Non-pigmented ciliary epithelial cell (primary cell): ENCODE measurements around the gene METTL1.

Experiments used
- DNase-seq: peaks from one replicate; pipeline ENCODE4 v3.0.0-alpha.2; 2010; ENCODE audit warnings: low read depth

The METTL1 gene

DNA sequence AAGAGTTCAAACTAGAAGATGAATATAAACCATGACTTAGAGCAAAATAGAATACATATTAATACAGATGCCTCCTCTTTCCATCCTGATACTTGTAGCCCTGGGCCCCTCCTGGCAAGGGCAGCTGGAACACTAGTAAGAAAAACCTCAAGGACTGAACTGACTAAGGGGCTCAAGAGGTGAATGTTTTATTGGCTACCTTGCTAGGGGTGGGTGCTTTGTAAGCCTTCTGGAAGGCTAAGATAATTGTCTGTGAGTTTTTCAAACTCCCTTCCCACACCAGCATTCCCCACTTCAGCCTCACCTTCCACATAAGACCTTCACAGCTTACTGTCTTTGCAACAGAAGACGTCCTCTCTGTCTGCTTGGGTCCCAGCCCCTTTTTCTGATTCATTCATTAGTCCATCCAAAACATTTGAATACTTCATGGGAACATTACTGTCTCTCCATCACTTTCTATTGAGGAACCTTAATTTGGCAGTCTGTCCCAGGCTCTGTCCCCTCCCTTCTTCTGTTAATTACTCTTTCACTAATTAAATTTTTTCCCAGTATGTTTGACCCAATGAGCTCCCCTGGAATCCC is 18.1 kb downstream of the METTL1 start:
- DNase-seq, result no peak

DNA sequence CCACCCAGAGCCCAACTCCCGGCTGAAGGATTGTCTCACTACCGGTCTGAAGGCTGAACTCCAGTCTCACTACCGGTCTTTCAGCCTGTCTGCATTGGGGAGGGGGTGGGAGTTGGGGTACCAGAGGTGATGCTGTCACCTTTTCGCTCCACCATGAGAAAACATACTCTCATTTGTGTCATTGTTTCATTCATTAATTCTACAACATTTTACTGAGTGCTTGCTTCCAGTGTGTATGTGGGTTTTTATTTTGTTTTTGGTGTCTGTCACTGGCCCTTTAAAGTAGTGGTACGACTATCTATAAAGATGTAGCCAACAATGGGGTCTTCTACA is 19.3 kb downstream of the METTL1 start:
- DNase-seq, result no peak

DNA sequence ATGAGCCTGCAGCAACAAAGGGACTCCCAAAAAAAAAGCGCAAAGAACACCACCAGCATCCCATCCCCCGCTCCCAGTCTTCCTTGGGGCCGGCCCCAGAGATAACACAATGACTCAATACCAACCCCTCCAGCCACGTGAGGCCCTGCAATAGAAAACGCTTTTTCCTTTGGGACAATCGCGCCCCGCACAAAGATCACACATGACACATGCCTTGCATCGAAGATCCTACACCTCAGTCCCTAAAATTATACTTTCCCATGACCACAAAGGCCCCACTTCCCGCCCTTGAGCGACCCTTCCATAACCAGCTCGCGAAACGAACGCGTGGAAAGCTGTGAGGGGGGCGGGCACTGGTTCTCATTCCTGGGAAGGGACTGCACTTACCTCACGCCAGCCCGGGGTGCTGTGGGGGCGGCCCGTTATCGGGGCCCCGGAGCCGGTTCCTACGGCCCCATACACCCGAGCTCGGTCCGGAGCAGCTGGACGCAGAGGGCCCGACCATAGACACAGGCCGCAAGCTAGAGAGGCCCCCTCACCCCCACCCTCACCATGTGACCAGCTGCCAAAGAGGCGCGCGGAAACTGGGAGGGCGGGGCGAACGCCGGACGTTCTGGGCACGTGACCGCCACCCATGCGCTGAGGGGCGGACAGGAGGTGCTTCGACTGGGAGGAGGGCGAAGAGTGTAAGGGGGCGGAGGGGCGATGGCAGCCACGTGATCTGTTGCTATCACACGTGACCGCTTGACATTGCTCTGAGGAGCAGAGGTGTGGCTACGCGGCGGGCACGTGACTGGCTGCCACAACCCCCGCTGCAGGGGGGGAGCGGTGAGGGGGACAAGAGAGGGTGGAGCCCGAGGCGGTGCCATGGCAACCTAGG is 19.9 kb downstream of the METTL1 start, which contains the start of gene CDK4:
Gene CDK4, minus strand, starts transcription at position 523 of the 880 bp plus-strand sequence. CDS start 593 bp downstream, outside the sequence.
- peak; percentile 99 for DNase-seq

DNA sequence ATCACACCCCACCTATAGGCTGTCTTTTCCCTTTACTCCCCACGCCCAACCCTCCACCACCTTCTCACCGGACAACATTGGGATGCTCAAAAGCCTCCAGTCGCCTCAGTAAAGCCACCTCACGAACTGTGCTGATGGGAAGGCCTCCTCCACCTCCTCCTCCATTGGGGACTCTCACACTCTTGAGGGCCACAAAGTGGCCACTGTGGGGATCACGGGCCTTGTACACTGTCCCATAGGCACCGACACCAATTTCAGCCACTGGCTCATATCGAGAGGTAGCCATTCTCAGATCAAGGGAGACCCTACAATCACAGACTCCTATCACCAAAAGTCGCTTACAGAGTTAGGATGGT is 20.5 kb downstream of the METTL1 start:
- DNase-seq, result no peak

DNA sequence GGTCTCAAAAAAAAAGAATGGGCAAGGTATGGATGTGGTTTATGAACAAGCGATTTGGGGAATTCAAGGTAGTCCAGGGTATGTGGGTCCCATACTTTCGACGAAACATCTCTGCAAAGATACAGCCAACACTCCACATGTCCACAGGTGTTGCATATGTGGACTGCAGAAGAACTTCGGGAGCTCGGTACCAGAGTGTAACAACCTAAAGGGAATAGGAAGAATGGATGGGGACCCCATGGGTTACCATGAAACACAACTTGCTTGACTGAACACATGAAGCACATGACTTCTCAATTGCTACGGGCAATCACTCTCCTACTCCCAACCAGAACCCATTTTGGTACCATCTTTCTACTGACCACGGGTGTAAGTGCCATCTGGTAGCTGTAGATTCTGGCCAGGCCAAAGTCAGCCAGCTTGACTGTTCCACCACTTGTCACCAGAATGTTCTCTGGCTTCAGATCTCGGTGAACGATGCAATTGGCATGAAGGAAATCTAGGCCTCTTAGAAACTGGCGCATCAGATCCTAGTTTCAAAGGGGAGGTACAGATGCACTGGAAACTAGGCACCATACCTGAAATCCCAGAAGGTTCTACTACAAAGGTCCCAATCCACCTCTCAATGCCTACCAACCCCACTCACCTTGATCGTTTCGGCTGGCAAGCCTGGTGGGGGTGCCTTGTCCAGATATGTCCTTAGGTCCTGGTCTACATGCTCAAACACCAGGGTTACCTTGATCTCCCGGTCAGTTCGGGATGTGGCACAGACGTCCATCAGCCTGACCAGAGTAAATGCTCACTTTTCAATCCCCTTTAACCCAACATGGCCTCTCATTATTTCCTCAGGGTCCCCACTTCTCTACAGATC is 21.1 kb downstream of the METTL1 start:
- DNase-seq, result no peak

DNA sequence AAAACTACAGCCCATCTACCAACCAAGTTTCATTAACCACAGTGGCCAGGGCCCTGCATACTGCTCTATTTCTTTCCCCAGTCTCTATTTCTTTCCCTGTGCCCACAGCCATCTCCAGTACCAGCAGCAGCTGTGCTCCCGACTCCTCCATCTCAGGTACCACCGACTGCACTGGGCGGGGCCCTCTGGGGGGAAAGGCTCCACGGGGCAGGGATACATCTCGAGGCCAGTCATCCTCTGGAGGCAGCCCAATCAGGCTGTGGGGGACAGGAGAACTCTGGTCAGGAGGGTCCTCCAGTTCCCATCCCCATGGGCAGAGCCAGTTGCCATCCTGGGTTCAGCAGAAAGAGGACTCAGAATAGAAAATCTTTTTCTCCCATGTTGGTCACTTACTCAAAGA is 22.8 kb downstream of the METTL1 start:
- DNase-seq, result no peak

DNA sequence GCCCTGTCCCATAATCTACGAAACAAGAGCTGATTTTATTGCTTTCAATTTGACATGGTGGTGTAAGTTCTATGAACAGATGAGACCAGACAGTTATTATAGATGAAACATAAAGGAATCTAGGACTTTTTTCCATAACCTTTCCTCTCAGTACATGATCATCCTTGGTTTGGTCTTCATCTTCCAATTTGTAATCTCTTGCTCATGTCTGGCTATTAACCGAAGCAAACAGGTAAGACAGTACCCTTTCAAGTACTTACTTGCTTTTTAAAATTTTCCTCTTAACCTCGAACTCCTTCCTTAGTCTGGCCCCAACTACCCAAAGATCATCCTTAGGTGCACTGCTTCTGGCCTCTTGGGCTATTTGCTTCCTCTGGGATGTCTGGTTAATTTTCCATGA is 25.9 kb downstream of the METTL1 start:
- DNase-seq, result no peak

DNA sequence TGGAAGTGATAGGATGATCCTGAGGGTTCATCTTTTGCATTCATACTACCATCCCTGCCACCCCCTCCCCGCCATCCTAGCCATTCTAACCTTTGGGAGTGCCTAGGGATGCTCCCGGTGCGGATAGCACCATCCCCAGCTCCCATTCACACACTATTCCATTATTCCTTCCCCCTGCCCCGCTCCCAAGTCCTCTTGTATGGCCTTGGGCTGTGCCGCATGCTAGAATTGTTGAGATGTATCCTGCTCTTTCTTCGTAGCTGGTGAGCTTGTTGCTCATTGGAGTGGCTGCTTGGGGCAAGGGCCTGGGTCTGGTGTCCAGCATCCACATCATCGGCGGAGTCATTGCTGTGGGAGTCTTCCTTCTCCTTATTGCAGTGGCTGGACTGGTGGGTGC is 26.4 kb downstream of the METTL1 start:
- DNase-seq, result no peak

DNA sequence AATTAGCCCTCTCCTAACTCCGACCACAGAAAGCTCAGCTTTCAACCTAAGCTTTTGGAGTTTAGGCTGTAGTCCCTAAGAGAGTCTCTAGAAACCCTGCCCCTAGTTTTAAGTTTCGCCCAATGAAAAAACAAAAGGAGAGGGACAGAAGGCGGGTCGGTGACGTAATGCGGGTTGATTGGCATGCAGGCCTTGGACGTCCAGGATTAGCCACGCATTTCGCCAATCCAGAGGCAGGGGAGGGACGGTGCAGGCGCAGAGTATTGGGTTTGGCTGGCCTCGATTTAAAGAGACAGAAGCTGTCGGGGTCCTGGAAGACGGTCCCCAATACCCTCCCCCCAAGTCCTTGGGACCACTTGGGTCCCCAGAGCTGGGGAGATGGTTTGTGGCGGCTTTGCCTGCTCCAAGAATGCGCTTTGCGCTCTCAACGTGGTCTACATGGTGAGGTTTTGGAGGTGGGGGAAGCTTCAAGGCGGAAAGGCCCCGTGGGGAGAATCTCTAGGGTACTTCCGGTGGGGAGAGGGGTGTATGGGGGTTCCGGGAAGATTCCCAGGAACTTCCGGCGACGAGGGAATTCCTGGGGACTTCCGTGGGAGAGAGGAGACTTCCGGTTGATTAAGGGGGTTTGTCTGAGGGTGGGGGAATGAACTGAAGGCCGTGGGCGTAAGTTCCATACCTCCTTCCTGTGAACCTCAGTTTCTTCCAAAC is 27.0 kb downstream of the METTL1 start, which contains the start of gene TSPAN31:
Gene TSPAN31, plus strand, starts transcription at position 263 of the 708 bp plus-strand sequence. Its CDS starts 116 bp downstream, at position 379.
- DNase-seq, result peak; percentile 93

DNA sequence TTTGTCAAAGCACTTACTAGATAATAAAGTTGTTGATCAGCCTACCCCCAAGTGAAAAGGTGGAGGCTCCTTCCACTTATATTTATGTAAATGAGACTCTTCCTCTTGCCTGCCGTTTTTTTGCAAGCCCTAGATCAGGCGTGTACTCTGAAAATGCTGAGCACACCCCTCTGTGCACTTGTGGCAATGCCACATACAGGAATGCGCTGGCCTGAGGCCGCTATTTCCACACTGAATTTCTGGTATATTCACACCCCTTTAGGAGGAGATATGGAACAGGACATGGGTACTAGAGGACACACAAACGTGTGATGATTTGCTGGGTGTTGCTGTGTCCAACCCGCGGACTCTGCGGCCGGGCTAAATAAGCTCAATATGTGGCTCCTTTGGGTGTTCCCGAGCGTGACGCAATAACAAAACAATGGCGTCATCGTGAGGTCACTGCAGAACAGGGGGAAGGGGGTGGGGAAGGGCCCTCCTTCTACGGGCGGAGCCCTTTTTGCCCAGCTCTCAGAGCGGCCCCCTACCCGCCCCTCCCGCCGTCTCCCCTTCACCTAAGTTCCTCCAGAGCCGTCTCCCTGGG is 27.6 kb downstream of the METTL1 start:
- peak; percentile 26 for DNase-seq

DNA sequence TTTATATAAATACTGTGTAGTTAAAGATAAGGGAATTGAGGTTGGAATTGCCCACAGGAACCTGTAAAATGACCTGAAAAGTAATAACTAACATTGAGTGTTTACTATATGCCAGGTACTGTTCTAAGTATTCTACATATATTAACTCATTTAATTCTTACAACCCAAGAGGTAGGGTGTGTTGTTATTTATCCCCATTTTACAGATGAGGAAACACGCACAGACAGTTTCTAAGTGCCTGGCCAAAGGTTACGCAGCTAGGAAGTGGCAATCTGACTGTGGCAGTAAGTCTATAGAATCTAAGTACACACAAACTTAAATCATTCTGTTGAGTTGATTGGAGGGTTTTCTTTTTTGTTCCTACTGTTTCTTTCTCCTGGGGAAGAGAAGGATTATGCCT is 28.1 kb downstream of the METTL1 start:
- DNase-seq, result no peak

DNA sequence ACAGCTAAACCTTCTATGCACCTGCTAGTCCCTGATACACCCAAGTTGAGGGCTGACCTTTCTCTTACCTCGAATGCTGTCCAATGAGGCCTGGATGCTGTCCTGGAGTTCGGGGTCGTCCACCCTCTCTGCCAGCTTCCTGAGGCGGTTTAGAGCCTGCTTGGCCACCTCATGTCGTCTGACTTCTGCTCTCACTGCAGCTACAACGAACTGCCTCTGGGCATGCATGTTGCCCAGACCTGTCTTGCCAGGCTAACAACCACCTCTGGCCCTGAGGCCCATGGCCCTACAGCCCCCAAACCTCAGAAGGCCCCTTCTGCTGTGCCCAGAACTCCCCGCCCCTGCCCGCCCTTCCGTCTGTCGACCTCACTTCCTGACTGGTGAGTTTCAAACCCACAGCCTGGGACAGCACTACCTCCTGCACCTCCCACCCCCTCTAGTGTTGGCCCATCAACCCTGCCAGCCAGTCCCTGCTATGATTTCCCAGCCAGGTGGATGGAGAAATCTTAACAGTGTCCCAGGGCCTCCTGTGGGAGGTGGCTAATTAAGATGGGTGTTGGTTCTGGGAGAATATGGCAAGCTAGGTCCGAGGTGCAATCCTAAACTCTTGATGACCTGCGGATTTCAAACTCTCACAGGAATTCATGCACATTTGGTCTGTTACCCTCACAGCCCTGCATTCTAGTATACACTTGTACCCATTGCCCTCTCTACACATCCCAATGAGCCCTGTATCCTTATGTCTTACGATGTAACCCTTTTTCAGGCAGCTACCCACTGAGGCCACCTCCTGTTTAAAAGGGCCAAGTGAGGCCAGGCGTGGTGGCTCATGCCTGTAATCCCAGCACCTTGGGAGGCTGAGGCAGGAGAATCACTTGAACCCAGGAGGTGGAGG is 29.8 kb downstream of the METTL1 start:
- no peak for DNase-seq

DNA sequence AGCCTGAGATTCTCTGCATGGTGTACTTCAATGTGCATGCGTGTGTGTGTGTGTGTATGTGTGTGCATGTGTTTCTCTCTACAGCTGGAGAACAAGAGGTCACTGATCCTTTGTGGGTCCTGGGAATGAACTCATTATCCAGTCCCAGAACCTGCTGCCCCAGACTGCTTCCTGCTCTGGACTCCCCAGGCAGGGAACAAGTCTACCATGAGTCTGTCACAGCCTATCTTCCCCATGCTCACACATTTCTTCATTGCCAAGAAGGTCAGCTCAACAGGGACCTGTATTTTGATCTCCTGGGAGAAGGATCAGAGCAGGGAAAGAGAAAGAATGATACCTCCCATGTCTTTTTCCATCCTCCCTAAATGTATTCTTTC is 30.5 kb downstream of the METTL1 start:
- no peak for DNase-seq

DNA sequence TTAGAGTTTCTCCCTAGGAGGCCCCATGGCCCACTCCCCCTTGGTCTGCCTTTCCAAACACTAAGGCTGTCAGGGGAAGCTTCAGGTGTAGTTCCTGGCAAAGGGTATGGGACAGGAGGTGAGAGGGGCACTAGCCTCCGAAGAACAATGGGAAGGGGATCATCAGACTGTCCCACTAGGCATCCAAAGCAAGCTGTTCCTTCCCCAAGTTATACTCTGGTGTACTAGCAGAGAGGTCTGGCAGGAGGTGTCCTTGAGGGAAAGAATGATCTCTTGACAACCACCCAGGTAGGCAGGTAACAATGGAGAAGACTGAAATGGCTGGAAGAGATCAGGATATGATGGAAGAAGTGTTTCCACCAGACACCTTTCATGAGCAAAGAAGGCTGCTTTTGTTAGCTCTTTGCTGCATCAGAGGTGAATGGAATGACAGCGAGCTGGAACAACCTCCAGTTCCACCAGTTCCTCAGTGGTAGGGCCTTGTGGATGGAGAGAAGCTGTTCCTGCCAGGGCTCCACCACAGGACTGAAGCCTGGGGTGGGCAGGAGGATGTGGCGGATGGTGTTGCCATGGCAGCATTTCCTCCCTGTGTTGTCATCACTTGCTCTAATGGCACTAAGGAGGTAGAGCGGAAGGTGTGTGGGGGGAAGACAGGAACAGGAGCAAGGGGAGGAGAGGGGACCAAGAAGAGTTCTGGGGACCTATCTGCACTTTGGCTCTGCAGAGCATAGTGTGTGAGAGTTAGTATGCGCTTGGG is 31.1 kb downstream of the METTL1 start:
- no peak for DNase-seq

DNA sequence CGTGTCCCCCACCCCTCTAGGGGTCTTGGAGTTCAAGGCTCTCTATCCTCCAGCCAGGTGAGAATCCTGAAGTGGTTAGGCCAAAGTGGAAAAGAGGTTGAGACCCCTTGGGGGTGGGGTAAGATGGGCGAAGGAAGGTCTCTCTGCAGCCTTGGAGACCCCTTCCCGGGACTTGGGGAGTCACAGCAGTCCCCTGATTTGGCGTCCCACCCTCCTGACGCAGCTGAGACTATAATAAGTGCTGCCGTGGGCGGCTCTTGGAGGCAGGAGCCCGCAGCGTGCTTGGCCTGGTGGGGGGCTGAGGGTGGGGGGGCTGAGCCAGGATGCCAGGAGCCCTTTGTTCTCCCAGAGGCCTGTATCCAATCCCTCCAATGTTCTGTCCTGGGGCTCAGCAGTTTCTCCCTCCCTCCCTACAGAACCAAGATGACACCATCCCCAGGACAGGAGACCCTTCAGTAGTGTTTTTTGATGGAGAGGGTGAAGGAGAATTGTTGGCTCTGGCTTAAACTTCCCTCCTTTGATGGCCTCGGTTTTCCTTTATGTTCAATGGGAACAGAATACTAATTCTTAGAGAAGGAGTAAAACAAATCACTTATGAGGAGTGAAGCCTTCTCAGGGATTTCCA is 31.9 kb downstream of the METTL1 start:
- no peak for DNase-seq

DNA sequence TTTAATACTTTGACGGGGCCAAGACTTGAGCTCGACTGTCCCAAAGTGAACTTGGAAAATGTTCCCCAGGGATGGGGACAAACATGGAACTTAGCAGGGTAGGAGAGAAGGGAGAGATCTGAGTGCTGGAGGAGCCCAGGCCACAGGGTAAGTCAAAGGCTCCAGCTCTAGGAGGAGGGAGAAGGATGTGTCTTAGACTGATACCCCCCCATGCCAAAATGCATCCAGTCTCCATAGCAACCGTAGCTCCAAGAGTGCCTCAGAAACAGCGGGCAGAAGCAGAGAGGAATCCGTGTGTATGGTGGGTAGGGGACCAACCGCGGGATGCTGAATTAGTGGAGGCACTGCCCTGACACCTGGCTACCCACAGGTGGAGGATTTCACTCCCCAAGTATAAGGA is 32.5 kb downstream of the METTL1 start:
- DNase-seq, result no peak

DNA sequence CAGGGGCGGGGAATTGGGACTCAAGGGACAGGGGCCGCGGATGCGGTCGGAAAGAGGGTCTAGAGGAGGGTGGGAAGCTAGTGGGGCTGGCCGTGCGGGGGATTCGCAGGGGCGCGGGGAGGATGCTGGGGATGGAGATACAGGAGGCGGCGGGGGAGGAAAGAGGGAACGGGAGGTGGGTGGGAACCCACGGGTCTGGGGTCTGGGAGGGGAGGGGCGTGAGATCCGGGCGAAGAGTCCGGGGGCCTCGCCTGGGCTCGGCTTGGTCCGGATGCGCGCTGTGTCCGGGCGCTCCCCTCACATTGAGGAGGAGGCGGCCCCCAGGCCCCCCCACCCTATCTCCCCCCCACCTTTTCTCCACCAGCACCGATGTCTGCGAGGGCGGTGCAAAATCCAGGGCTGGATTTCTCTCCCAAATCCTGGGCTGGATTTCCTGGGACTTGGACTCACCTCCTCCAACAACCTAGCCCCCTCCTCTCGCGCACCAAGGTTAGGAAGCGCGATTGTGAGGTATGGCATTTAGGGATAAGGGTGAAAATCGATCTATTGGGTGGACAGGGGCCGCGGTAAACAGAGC is 33.2 kb downstream of the METTL1 start, which contains the start of gene AGAP2:
Gene AGAP2, minus strand, starts transcription at position 82 of the 577 bp plus-strand sequence. CDS start 496 bp downstream, outside the sequence.
- DNase-seq, result no peak

DNA sequence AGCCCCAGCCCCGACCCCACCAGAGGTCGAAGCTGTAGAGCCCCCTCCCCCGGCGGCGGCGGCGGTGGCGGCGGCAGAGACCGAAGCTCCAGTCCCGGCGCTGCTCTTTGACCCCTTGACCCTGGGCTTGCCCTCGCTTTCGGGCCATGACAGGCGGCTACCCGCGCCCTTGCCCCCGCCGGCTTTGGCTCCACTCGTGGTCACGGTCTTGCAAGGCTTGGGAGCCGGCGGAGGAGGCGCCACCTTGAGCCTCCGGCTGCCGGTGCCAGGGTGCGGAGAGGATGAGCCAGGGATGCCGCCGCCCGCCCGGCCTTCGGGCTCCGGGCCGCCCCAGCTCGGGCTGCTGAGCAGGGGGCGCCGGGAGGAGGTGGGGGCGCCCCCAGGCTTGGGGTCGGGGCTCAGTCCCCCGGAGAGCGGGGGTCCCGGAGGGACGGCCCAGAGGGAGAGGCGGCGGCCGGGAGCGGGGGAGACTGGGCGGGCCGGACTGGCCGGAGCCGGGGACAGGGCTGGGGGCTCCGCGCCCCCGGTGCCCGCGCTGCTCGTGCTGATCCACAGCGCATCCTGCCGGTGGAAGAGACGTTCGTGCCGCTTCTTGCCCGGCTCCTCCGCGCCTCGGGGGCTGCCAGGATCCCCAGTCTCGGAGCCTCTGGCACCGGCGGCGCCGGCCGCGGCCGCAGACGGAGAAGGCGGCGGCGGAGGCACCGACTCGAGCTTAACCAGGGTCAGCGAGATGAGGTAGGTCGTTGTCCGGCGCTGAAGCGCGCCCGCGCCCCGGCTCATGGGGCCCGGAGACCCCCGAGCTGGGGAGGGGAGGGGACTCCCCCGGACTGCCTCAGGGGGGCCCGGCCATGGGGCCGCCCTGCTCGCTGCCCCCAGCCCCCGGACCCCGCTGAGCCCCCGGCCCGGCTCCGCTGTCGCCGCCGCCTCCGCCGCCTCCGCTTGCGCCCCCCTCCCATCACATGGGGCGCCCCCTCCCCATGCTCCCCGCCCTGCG is 34.1 kb downstream of the METTL1 start:
- DNase-seq, result no peak
